Mucosa of descending colon (tissue), 3 donors: Measurements from ENCODE around the gene PRKCB. TPM values are rescaled to one million over a fixed set of nuclear protein-coding genes. Genes with fewer than 3 reads are reported as not detected.

Experiments used
- ATAC-seq: fragments of 200-7000 bp; cut with Tn5 transposase; one replicate; pipeline ENCODE4 v1.9.1; 2020; ENCODE audit warnings: mild to moderate bottlenecking, moderate library complexity
- DNase-seq, 3 donors: peaks; one replicate each; pipeline ENCODE4 v3.0.0-alpha.2; 2020
- H3K36me3 ChIP-seq: fragments of 200-600 bp; one replicate; pipeline ENCODE4 v1.8.0; 2021; ENCODE audit warnings: low read depth, mild to moderate bottlenecking
- H3K4me1 ChIP-seq: fragments of 200-600 bp; one replicate; pipeline ENCODE4 v1.8.0; 2021; ENCODE audit warnings: low read depth, mild to moderate bottlenecking
- H3K4me3 ChIP-seq: fragments of 200-600 bp; one replicate; pipeline ENCODE4 v1.8.0; 2021; ENCODE audit warnings: mild to moderate bottlenecking
- H3K9me3 ChIP-seq: fragments of 200-600 bp; one replicate; pipeline ENCODE4 v1.8.0; 2021; ENCODE audit warnings: mild to moderate bottlenecking
- intact Hi-C, 2 donors: fragments of 100-400 bp; cut with DNase I in 1 of 2; cut with micrococcal nuclease in 1 of 2; formaldehyde crosslinking; loops; one replicate each; pipeline versions ENCODE4 v1.11.0 to v1.11.1; 2022; cut with DNase I, micrococcal nuclease
- total RNA-seq, 3 donors: library from RNA; stranded (reverse); fragmentation: NEBNext Ultra II Directional in 2 of 3; extraction: Animal tissue kit (Norgen Biotek cat#: 25700) in 2 of 3; gene quantifications; one replicate each; pipeline versions ENCODE4 v1.2.1 to v1.2.4, GENCODE V29; 2021 to 2023
- TF ChIP-seq, protein P1 (sequence below): fragments of 200-600 bp; IDR thresholded peaks from one replicate; pipeline ENCODE4 v1.8.0; 2022; ENCODE audit warnings: antibody characterized with exemption, mild to moderate bottlenecking
- donor health status: DM: no; HTN: no; CAD: no; lungs with moderate emphysema.
- donor health status: DM: no; HTN: no; CAD: no.
- donor health status: DM: no; HTN: yes; CAD: no.

Gene PRKCB
- total RNA-seq, 3 donors from 2014 or later: 7.4 to 29.0 (median 8.2) TPM

DNA sequence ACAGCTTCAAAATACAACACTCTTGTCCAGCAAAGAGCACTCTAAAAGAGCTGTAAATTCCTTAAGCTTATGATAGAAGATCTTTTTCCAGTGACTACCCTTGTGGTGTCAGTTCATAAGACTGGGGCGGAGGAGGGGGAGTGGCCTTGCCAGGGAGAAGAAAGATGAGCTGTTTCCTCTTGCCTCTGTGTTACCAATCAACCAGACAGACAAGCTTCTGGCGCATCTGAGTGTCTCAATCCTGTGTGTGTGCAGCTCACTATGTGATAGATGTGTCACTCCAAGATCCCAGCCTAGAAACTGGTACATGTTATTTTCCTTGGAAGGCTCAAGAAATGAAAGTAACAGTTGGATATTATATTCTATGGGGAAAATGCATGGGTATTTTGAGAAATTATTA lies 253.0 kb downstream of the PRKCB start:
- peaks cover 4% of the 10 kb centered on the region for H3K9me3 ChIP-seq
- no peaks in the 10 kb centered on the region for H3K4me1 ChIP-seq
- H3K4me3 ChIP-seq: no peak overlapping the region
- TF ChIP-seq, protein P1, sequence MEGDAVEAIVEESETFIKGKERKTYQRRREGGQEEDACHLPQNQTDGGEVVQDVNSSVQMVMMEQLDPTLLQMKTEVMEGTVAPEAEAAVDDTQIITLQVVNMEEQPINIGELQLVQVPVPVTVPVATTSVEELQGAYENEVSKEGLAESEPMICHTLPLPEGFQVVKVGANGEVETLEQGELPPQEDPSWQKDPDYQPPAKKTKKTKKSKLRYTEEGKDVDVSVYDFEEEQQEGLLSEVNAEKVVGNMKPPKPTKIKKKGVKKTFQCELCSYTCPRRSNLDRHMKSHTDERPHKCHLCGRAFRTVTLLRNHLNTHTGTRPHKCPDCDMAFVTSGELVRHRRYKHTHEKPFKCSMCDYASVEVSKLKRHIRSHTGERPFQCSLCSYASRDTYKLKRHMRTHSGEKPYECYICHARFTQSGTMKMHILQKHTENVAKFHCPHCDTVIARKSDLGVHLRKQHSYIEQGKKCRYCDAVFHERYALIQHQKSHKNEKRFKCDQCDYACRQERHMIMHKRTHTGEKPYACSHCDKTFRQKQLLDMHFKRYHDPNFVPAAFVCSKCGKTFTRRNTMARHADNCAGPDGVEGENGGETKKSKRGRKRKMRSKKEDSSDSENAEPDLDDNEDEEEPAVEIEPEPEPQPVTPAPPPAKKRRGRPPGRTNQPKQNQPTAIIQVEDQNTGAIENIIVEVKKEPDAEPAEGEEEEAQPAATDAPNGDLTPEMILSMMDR: no peak
- no peaks in the 10 kb centered on the region for H3K36me3 ChIP-seq
- intact Hi-C loops: no loop called here
- ATAC-seq (no peak), DNase-seq (no peak)

DNA sequence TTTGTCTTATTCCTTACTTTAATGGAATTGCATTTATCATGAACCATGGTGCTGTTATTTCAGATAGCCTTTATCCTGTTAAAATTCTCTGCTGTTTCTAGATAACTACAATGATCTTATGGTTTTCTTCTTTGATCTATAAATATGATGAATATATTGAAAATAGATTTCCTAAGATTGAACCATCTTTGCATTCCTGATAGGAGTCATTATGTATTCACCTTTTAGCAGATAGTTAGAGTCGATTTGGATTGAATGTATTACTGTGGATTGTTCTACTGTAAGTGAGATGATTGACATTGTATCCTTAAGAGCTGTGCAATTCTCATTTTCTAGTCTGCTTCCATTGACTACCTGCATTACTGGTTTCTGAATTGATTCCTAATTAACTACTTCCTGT lies 255.3 kb downstream of the PRKCB start:
- DNase-seq (no peak), ATAC-seq (no peak)
- H3K36me3 ChIP-seq: no peaks in the 10 kb centered on the region
- TF ChIP-seq, protein P1: no peak
- H3K4me1 ChIP-seq: no peaks in the 10 kb centered on the region
- no peak overlapping the region for H3K4me3 ChIP-seq
- H3K9me3 ChIP-seq: peaks cover 4% of the 10 kb centered on the region
- intact Hi-C loops: no loop called here

DNA sequence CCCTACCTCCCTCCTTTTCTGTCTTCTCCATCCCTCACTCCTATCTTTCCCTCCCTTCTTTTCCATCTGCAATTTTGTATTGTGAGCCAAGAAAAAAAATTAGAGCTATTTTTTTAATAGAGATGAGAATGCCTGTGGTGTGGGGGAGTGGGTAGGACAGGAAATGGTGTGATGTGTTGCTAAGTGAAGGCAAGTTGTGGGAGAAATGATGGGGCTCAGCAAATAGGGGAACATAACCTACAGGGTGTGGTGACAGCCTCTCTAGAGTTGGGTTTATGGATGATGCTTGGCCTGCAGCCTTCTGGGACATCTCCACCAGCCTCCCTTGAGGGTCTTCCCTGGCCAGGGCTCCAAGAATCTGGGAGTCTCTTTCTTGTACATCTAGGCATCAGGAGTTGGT lies 257.3 kb downstream of the PRKCB start:
- Histone ChIP-seq H3K36me3 (no peaks in the 10 kb centered on the region), H3K4me3 (no peak overlapping the region), H3K4me1 (no peaks in the 10 kb centered on the region), H3K9me3 (peaks cover 4% of the 10 kb centered on the region)
- ATAC-seq: no peak
- intact Hi-C loops: no loop called here
- TF ChIP-seq, protein P1: no peak
- no peak for DNase-seq

DNA sequence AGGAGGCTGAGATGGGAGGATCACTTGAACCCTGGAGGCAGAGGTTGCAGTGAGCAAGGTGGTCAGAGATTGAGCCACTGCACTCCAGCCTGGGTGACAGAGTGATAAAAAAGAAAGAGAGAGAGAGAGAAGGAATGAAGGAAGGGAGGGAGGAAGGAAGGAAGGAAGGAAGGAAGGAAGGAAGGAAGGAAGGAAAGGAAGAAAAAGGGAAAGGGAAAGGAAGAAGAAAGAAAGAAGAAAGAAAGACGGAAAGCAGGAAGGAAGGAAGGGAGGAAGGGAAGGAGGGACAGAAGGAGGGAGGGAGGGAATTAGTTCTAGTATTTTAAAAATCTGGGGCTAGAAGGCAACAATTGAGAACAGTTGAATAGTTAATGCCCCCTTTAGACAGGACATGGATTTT lies 258.9 kb downstream of the PRKCB start:
- TF ChIP-seq, protein P1: no peak
- Histone ChIP-seq H3K36me3 (no peaks in the 10 kb centered on the region), H3K9me3 (peaks cover 4% of the 10 kb centered on the region), H3K4me1 (no peaks in the 10 kb centered on the region), H3K4me3 (no peak overlapping the region)
- DNase-seq: no peak
- intact Hi-C loops: no loop called here
- no peak for ATAC-seq

DNA sequence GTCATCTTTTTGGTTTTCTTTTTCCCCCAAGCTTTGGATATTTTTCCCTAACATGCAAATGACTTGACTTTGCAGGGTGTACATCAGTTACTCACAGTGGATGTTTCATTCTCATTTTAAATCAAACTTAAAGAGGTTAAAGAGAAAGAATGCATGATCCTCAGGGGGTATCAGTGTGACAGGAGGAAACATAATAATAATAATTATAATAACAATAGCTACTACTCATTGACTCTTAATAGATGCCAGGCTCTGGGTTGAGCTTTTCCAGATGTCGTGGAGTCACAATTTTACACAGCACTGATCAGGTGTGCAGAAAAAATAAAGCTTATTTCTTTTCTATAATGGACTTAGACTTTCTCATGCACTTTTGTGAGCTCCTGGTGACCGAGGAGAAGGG lies 263.1 kb downstream of the PRKCB start:
- H3K9me3 ChIP-seq: no peaks in the 10 kb centered on the region
- ATAC-seq (no peak), DNase-seq (no peak)
- H3K36me3 ChIP-seq: no peaks in the 10 kb centered on the region
- no peaks in the 10 kb centered on the region for H3K4me1 ChIP-seq
- TF ChIP-seq, protein P1: no peak
- intact Hi-C loops: no loop called here
- H3K4me3 ChIP-seq: no peak overlapping the region

DNA sequence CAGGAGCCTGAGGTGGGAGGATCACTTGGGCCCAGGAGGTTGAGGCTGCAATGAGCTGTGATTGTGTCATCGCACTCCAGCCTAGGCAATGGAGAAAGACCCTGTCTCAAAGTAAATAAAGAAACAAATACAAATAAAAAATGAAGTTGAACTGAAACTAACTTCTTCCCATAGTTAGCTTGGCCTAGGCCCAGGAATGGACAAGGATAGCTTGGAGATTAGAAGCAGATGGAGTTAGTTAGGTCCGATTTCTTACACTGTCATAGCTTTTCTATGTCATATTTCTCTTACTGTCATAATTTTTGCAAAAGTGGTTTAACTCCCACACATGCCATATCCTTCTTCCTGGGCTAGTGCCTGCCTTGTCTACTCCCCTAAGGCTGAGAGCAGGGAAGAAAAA lies 265.6 kb downstream of the PRKCB start:
- H3K9me3 ChIP-seq: no peaks in the 10 kb centered on the region
- no peaks in the 10 kb centered on the region for H3K4me1 ChIP-seq
- no peaks in the 10 kb centered on the region for H3K36me3 ChIP-seq
- DNase-seq: no peak
- intact Hi-C loops: no loop called here
- H3K4me3 ChIP-seq: no peak overlapping the region
- no peak for ATAC-seq
- TF ChIP-seq, protein P1: no peak
